ENCODE measurements around the gene TRIM52.

DNA sequence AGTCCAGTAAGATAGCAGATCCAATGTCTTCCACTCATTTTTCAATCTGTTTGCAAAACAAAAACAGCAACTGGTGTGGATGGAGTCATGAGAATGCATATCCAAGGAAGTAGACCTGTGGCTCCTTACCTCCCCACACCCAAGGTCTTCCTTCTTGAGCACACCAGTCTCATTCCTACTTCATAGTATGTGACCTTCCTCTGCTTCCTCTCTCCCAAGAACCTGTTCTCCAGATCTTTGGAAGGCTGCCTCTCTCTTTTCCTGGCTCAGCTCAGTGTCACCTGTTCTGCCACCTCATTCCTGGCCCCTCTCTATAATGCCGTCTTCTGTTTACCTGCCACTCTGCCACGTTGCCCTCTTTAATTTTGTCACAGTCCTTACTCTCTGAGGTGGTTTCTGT lies 48.0 kb downstream of the TRIM52 start:
- TF ChIP-seq CTCF (IDR thresholded peaks at IDR 0.05): no peak
- no peak for TF ChIP-seq POLR2A (IDR thresholded peaks at IDR 0.05)
- TF ChIP-seq EP300 (IDR thresholded peaks at IDR 0.05): no peak

Measured in ovary (tissue), 3 donors.